WI38 (cell line): ENCODE results near the gene SUSD1.

Experiments
- H3K4me3 ChIP-seq: 2 replicates; pipeline ENCODE4 v1.5.1; 2011; ENCODE audit warnings: low read depth, mild to moderate bottlenecking, control low read depth, low read length
- CTCF ChIP-seq: IDR thresholded peaks from 2 replicates; pipeline ENCODE4 v1.5.1; 2012; ENCODE audit warnings: low read depth, mild to moderate bottlenecking, control low read depth, low read length

SUSD1 gene

GRCh38 chr9:112127281-112127680, 47.8 kb downstream of the SUSD1 start:
- H3K4me3 ChIP-seq = no peak overlapping the region
- TF ChIP-seq CTCF = no peak

DNA sequence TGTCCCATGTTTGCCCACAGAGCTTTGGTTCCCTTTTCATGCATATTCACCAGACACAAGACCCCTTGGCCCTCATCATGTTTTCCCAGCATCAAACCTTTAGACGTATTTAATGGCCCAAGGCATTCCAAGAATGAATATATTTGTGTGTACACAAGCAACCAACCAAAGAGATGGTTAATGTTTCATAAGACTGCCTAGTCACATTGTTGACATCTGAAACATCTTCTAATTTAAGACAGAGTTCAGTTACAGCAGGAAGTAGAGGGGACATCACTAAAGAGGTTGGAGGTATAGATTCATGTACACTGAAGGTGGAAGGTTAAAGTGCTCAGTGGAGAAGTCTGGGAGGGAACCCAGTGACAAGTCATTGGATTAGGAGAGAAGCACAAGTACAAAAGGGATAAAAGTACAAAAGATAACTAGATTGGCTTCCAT, 49.1 kb downstream of the SUSD1 start:
- TF ChIP-seq CTCF = no peak
- H3K4me3 ChIP-seq = no peak overlapping the region

- no peak for TF ChIP-seq CTCF
- H3K4me3 ChIP-seq = no peak overlapping the region
Observed at GRCh38 chr9:112124156-112124555, 50.9 kb downstream of the SUSD1 start.

- H3K4me3 ChIP-seq = no peak overlapping the region
- no peak for TF ChIP-seq CTCF
Observed at GRCh38 chr9:112121633-112122032, 53.5 kb downstream of the SUSD1 start.

DNA sequence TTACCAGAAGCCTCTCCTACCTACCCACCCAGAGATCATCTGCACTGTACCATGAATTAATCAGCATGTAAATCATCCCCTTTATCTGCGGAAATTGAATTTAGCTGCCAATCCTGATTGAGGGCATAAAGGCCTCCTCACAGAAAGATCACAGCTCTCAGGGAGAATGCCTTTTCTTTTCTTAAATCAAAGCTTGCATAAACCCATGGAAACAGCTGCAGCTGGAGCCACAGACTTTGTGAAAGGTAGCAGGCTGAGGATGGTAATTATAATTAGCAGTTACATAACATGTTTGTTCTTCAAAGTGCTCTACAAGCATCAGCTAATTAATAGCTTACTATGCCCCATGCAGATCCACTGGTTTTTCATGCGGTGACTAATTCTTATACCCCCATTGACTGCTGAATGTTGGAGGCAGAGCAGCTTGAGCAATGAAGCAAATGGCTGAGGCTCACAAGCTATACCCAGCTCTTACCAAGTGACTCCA, 54.6 kb downstream of the SUSD1 start:
- H3K4me3 ChIP-seq = no peak overlapping the region
- no peak for TF ChIP-seq CTCF

DNA sequence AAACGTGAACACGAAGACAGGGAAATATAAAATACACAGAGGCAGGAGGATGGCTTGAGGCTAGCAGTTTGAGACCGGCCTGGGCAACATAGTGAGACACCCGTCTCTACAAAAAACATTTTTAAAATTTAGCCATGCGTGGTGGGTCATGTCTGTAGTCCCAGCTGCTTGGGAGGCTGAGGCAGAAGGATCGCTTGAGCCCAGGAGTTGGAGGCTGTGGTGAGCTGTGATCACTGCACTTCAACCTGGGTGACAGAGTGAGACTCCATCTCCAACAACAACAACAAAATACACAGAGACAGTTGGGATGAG, 55.1 kb downstream of the SUSD1 start:
- TF ChIP-seq CTCF = no peak

GRCh38 chr9:112119225-112120029, 55.7 kb downstream of the SUSD1 start:
- H3K4me3 ChIP-seq = no peak overlapping the region
- TF ChIP-seq CTCF = no peak

More for the DNA sequence above, 55.1 kb downstream of the SUSD1 start:
- H3K4me3 ChIP-seq = no peak overlapping the region
